HG02885 (cell line): ENCODE results near the gene ARHGEF6.

Experiments used
- ATAC-seq: cut with Tn5 transposase; IDR thresholded peaks from one replicate; pipeline ENCODE4 v1.9.1; 2021; ENCODE audit warnings: mild to moderate bottlenecking; ENCODE audit not compliant: unreplicated experiment, poor library complexity

The ARHGEF6 gene

GRCh38 chrX:136619899-136620505, 160.7 kb downstream of the ARHGEF6 start:
- ATAC-seq: no peak

GRCh38 chrX:136616987-136617685, 163.6 kb downstream of the ARHGEF6 start:
- ATAC-seq: peak; percentile 97
